GM10248 (cell line): ENCODE data around the gene GABRB1.

Experiments
- CTCF ChIA-PET: fragments of 300-600 bp; sonication (Branson Sonifier 250); formaldehyde crosslinking; extraction: SDS; loops from one replicate; lab custom pipeline; 2021; ENCODE audit warnings: antibody characterized with exemption; lab: Yijun Ruan, JAX
- POLR2A ChIA-PET: fragments of 350-650 bp; sonication (Branson Sonifier 250); formaldehyde crosslinking; extraction: SDS; loops from one replicate; lab custom pipeline; 2020; ENCODE audit warnings: antibody characterized with exemption; lab: Yijun Ruan, JAX
- DNase-seq: peaks from one replicate; pipeline ENCODE4 v3.0.0; 2012; ENCODE audit errors: extremely low spot score
- TF ChIP-seq, protein P1 (sequence below): IDR thresholded peaks from 2 replicates; pipeline ENCODE4 v1.5.1; 2012; ENCODE audit warnings: mild to moderate bottlenecking, low read depth; ENCODE audit errors: extremely low read depth, missing control alignments, control extremely low read depth

The GABRB1 gene

DNA sequence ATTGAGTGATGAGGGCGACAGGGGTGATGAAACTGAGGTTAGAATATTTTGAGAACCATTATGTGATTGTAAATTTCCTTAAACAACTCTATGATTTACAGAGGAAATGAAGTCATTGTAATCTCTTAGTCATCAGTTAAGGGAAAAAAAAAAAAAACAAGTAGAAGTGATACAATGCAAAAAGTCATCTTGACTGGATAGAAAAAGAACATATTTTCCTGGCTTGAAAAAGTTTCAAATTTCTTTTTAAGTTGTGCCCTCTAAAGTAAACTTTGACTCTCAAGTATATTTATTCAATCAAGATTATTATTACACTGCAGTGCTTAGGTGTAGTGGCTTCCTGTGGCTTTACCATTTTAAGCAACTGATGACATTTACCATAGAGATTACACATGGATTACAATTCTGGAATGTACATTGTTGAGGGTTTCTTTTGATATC is 40.6 kb downstream of the GABRB1 start:
- no peak for DNase-seq
- TF ChIP-seq, protein P1, sequence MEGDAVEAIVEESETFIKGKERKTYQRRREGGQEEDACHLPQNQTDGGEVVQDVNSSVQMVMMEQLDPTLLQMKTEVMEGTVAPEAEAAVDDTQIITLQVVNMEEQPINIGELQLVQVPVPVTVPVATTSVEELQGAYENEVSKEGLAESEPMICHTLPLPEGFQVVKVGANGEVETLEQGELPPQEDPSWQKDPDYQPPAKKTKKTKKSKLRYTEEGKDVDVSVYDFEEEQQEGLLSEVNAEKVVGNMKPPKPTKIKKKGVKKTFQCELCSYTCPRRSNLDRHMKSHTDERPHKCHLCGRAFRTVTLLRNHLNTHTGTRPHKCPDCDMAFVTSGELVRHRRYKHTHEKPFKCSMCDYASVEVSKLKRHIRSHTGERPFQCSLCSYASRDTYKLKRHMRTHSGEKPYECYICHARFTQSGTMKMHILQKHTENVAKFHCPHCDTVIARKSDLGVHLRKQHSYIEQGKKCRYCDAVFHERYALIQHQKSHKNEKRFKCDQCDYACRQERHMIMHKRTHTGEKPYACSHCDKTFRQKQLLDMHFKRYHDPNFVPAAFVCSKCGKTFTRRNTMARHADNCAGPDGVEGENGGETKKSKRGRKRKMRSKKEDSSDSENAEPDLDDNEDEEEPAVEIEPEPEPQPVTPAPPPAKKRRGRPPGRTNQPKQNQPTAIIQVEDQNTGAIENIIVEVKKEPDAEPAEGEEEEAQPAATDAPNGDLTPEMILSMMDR = no peak
- CTCF ChIA-PET = no interaction called here
- POLR2A ChIA-PET = no interaction called here

DNA sequence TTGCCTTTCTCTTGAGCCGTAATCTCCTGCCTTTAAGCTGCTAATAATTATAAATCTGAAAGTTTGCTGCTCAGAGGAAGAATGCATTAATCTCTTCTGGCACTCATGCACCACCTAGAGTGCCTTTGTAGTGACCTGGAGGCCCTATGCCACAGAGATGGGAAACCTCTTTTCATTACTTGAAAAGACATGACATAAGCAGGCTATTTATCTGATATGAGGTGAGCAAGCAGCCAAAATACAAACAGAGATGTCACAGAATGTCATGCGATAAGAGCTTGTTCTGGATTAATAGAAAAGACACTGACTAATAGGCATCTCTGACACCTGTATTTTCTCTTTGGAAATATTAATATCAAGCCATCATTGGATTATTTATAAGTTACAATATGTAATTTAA is 42.3 kb downstream of the GABRB1 start:
- ChIA-PET POLR2A (no interaction called here), CTCF (interaction anchor here (1.0 to 5.2 kb wide), 5 partner anchors 8 to 47 kb away, joined by 3 to 26 read pairs (median 4); no protein-coding TSS in a partner anchor)
- TF ChIP-seq, protein P1 = no peak
- no peak for DNase-seq

DNA sequence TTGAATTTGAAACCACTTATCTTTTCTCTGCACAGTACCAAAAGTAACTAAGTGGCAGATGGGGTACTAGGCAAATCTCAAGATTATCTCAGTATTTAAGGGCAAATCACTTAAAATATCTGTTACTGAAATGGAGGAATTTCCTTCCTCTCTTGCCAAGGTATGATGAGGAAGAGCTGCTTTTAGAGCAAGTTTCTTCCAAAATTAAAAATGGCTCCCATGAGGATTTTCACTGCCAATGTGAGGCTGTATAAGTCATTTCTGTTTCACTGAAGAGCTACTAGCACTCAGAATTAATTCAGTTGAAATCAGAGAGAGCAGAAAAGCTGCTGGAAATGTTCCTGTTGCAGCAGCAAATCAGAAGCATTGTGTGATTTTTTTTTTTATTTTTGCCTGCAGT is 43.4 kb downstream of the GABRB1 start:
- ChIA-PET POLR2A (no interaction called here), CTCF (interaction anchor here (1.1 to 5.2 kb wide), 3 partner anchors 10 to 48 kb away, joined by 3 to 26 read pairs (median 7); no protein-coding TSS in a partner anchor)
- no peak for DNase-seq
- TF ChIP-seq, protein P1 = no peak

DNA sequence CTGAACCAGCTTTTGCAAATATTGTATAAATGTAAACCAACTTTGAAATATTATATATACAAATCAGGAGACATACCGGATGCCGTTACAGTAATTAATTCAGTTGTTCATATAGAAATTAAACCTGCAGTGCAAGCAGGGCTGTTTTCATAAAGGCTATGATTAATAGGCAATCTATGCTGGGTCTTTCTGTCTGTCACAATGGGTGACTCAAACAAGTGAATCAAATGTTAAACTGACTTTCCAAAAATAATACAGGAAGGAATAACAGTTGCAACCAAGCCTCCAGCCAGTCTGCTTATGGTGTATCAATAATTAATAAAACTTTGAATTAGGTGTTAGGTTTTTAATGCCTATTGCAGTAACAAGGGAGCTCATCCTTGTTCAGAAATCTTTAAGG is 43.9 kb downstream of the GABRB1 start:
- no peak for DNase-seq
- POLR2A ChIA-PET = no interaction called here
- CTCF ChIA-PET = interaction anchor here (0.7 to 5.2 kb wide), 5 partner anchors 9 to 47 kb away, joined by 3 to 26 read pairs (median 3); no protein-coding TSS in a partner anchor
- TF ChIP-seq, protein P1 = no peak

DNA sequence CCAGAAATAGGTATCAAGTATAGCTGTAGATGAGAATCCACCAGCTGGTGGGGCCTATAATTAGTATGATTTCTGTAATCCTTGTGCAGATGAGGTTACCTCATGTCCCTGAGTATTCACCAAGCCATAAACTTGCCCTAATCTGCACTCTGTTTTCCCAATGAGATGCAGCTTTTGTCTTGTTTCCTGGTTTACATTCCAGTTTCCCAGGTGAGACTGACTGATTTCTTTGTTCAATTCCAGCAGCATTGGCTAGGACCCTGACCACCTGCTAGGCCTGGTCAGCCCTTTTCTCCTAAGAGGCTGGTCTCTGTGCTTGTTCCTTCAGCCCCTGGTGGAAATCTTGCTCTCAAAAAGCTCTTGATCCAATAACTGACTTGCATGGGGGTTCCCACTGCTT is 44.6 kb downstream of the GABRB1 start:
- ChIA-PET CTCF (interaction anchor here (0.7 to 5.2 kb wide), 3 partner anchors 9 to 15 kb away, joined by 3 to 26 read pairs (median 3); no protein-coding TSS in a partner anchor), POLR2A (no interaction called here)
- no peak for DNase-seq
- TF ChIP-seq, protein P1 = no peak

DNA sequence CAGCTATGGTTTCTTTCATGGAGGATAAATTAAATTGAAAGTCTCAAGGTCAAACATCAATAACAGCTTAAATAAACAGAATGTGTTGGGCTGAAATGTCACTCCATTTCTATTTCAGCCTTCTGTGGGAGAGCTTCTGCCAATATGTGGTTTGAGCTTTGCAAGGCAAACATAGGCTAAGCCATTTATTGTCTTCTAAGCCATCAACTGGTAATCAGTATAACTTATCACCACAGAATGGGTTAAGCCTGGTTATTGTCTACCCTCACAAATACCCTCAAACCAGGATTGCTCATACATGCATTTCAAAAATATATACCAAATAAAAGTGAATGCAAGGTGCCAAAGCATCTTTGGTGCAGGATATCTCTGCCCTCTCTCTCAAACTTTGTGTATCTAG is 52.7 kb downstream of the GABRB1 start:
- TF ChIP-seq, protein P1 = no peak

More for the DNA sequence above, 52.7 kb downstream of the GABRB1 start:
- DNase-seq = no peak
- CTCF ChIA-PET = interaction anchor here (1.4 to 3.8 kb wide), 3 partner anchors 9 to 43 kb away, joined by 3 to 26 read pairs (median 6); no protein-coding TSS in a partner anchor
- POLR2A ChIA-PET = no interaction called here
